C4-2B (cell line): ENCODE data around the gene LCK.

Experiments
- CTCF ChIP-seq: fragments of 450-650 bp; conservative IDR thresholded peaks from 2 replicates; pipeline ENCODE4 v1.5.1; 2017; ENCODE audit warnings: mild to moderate bottlenecking
- ZFX ChIP-seq: fragments of 450-650 bp; IDR thresholded peaks from 2 replicates; pipeline ENCODE4 v1.6.1; 2017

- TF ChIP-seq CTCF (no peak), ZFX (no peak)
These were observed 54.2 kb downstream of the LCK start for GRCh38 chr1:32305310-32305709.
